OCI-LY3 (cell line): Measurements from ENCODE around the gene IHH.

Source experiments
- CTCF ChIP-seq: fragments of 200-600, 300-600 bp; sonication (generic); IDR thresholded peaks from 2 replicates; pipeline ENCODE4 v1.5.1; 2014; ENCODE audit warnings: antibody characterized with exemption, low read length, low read depth
- EZH2phosphoT487 ChIP-seq: fragments of 200-600 bp; shearing (Covaris generic); IDR thresholded peaks from 2 replicates; pipeline ENCODE4 v1.6.1; 2018; ENCODE audit warnings: antibody characterized with exemption, mixed run types, low read depth

GRCh38 chr2:219081701-219082331 lies 21.1 kb upstream of the IHH start:
- TF ChIP-seq CTCF (no peak), EZH2phosphoT487 (no peak)
